Measurements from ENCODE around the gene PPFIBP1. TPM values are rescaled to one million over a fixed set of nuclear protein-coding genes. Genes with fewer than 3 reads are reported as not detected.

The PPFIBP1 gene
- total RNA-seq, 1 experiment from 2014 or later, result 1.2 TPM

DNA sequence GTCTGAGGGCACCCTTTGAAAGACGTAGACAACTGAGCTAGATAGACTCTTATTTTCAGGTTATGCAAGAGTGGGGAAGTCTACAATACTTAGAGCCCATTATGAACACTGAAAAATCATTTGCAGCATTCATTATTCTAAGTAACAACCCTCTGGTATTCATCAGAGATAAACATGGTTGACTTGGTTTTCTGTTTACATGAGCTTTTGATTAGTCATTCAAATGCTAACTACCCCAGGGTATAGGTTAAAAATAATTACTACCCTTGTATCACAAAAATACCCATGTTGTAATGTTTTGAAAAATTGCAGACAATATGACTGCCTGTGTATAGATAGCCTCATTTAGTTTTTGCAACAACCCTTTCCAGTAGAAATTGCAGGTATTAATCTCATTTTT is 78.5 kb downstream of the PPFIBP1 start:
- Histone ChIP-seq H4K20me1 (ENCODE audit: insufficient read depth, low read depth, low read length) (no peaks in the 10 kb centered on the region), H3K4me1 (ENCODE audit: low read length) (no peaks in the 10 kb centered on the region), H3K9me3 (ENCODE audit: low read length) (no peaks in the 10 kb centered on the region), H3K4me2 (ENCODE audit: low read depth, low read length, poor library complexity, severe bottlenecking) (no peak overlapping the region), H2AFZ (ENCODE audit: low read length) (no peak overlapping the region), H3K9ac (ENCODE audit: low read length) (no peak overlapping the region), H3K36me3 (ENCODE audit: insufficient read depth, low read length) (no peaks in the 10 kb centered on the region), H3K27me3 (ENCODE audit: low read length) (no peaks in the 10 kb centered on the region), H3K4me3 (ENCODE audit: low read length) (no peak overlapping the region), H3K9me2 (replicated peaks; ENCODE audit: insufficient read depth, low read length) (no peaks in the 10 kb centered on the region), H3K27ac (ENCODE audit: low read length) (no peak overlapping the region), H3K79me2 (ENCODE audit: low read length) (no peaks in the 10 kb centered on the region)
- DNase-seq, result no peak

DNA sequence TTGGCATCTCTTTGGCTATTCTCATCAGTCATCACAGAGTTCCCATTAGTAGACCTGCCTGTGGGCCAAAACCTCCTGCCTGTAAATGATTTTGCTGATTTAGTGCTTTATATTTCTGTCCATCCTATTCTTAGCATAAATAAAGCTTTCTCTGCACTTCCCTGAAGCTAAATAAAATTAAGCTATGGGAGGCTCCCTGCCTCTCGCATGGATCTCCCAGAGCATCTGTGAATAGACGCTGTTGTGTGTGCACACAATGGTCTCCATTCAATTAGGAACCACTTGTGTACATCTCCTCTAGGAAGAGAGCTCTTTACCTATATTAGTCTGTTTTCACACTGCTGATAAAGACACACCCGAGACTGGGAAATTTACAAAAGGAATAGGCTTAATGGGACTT is 80.4 kb downstream of the PPFIBP1 start:
- Histone ChIP-seq H3K4me1 (ENCODE audit: low read length) (no peaks in the 10 kb centered on the region), H3K27me3 (ENCODE audit: low read length) (no peaks in the 10 kb centered on the region), H3K79me2 (ENCODE audit: low read length) (no peaks in the 10 kb centered on the region), H4K20me1 (ENCODE audit: insufficient read depth, low read depth, low read length) (no peaks in the 10 kb centered on the region), H3K9me3 (ENCODE audit: low read length) (no peaks in the 10 kb centered on the region), H3K4me3 (ENCODE audit: low read length) (no peak overlapping the region), H3K36me3 (ENCODE audit: insufficient read depth, low read length) (no peaks in the 10 kb centered on the region), H3K9ac (ENCODE audit: low read length) (no peak overlapping the region), H2AFZ (ENCODE audit: low read length) (no peak overlapping the region), H3K9me2 (replicated peaks; ENCODE audit: insufficient read depth, low read length) (no peaks in the 10 kb centered on the region), H3K27ac (ENCODE audit: low read length) (no peak overlapping the region), H3K4me2 (ENCODE audit: low read depth, low read length, poor library complexity, severe bottlenecking) (no peak overlapping the region)
- no peak for DNase-seq

- Histone ChIP-seq H3K27me3 (ENCODE audit: low read length) (no peaks in the 10 kb centered on the region), H3K9me2 (replicated peaks; ENCODE audit: insufficient read depth, low read length) (no peaks in the 10 kb centered on the region), H4K20me1 (ENCODE audit: insufficient read depth, low read depth, low read length) (no peaks in the 10 kb centered on the region), H3K27ac (ENCODE audit: low read length) (no peak overlapping the region), H3K4me1 (ENCODE audit: low read length) (no peaks in the 10 kb centered on the region), H3K36me3 (ENCODE audit: insufficient read depth, low read length) (no peaks in the 10 kb centered on the region), H3K4me3 (ENCODE audit: low read length) (no peak overlapping the region), H3K9ac (ENCODE audit: low read length) (no peak overlapping the region), H3K79me2 (ENCODE audit: low read length) (no peaks in the 10 kb centered on the region), H3K9me3 (ENCODE audit: low read length) (no peaks in the 10 kb centered on the region), H2AFZ (ENCODE audit: low read length) (no peak overlapping the region), H3K4me2 (ENCODE audit: low read depth, low read length, poor library complexity, severe bottlenecking) (no peak overlapping the region)
- no peak for DNase-seq
Measured at GRCh38 chr12:27606986-27607385, 83.0 kb downstream of the PPFIBP1 start.

GRCh38 chr12:27607591-27607990 is 83.6 kb downstream of the PPFIBP1 start:
- H3K9ac ChIP-seq (ENCODE audit: low read length), result no peak overlapping the region
- H3K4me2 ChIP-seq (ENCODE audit: low read depth, low read length, poor library complexity, severe bottlenecking), result no peak overlapping the region
- no peaks in the 10 kb centered on the region for H3K27me3 ChIP-seq (ENCODE audit: low read length)
- H3K9me2 ChIP-seq (replicated peaks; ENCODE audit: insufficient read depth, low read length), result no peaks in the 10 kb centered on the region
- no peak overlapping the region for H3K4me3 ChIP-seq (ENCODE audit: low read length)
- no peaks in the 10 kb centered on the region for H3K79me2 ChIP-seq (ENCODE audit: low read length)
- no peaks in the 10 kb centered on the region for H3K4me1 ChIP-seq (ENCODE audit: low read length)
- no peaks in the 10 kb centered on the region for H3K36me3 ChIP-seq (ENCODE audit: insufficient read depth, low read length)
- no peaks in the 10 kb centered on the region for H4K20me1 ChIP-seq (ENCODE audit: insufficient read depth, low read depth, low read length)
- no peak for DNase-seq
- H3K27ac ChIP-seq (ENCODE audit: low read length), result no peak overlapping the region
- H3K9me3 ChIP-seq (ENCODE audit: low read length), result no peaks in the 10 kb centered on the region
- no peak overlapping the region for H2AFZ ChIP-seq (ENCODE audit: low read length)

- H3K36me3 ChIP-seq (ENCODE audit: insufficient read depth, low read length), result no peaks in the 10 kb centered on the region
- H3K27ac ChIP-seq (ENCODE audit: low read length), result no peak overlapping the region
- H3K9me3 ChIP-seq (ENCODE audit: low read length), result no peaks in the 10 kb centered on the region
- no peak overlapping the region for H2AFZ ChIP-seq (ENCODE audit: low read length)
- H4K20me1 ChIP-seq (ENCODE audit: insufficient read depth, low read depth, low read length), result no peaks in the 10 kb centered on the region
- H3K4me2 ChIP-seq (ENCODE audit: low read depth, low read length, poor library complexity, severe bottlenecking), result no peak overlapping the region
- H3K27me3 ChIP-seq (ENCODE audit: low read length), result no peaks in the 10 kb centered on the region
- no peak for DNase-seq
- no peak overlapping the region for H3K4me3 ChIP-seq (ENCODE audit: low read length)
- H3K9me2 ChIP-seq (replicated peaks; ENCODE audit: insufficient read depth, low read length), result no peaks in the 10 kb centered on the region
- H3K9ac ChIP-seq (ENCODE audit: low read length), result no peak overlapping the region
- no peaks in the 10 kb centered on the region for H3K79me2 ChIP-seq (ENCODE audit: low read length)
- no peaks in the 10 kb centered on the region for H3K4me1 ChIP-seq (ENCODE audit: low read length)
Measured at GRCh38 chr12:27608890-27609289, 84.9 kb downstream of the PPFIBP1 start.

- no peaks in the 10 kb centered on the region for H3K36me3 ChIP-seq (ENCODE audit: insufficient read depth, low read length)
- H3K4me1 ChIP-seq (ENCODE audit: low read length), result no peaks in the 10 kb centered on the region
- no peaks in the 10 kb centered on the region for H3K9me2 ChIP-seq (replicated peaks; ENCODE audit: insufficient read depth, low read length)
- H3K79me2 ChIP-seq (ENCODE audit: low read length), result no peaks in the 10 kb centered on the region
- no peak overlapping the region for H3K27ac ChIP-seq (ENCODE audit: low read length)
- no peaks in the 10 kb centered on the region for H3K9me3 ChIP-seq (ENCODE audit: low read length)
- no peak overlapping the region for H3K4me3 ChIP-seq (ENCODE audit: low read length)
- no peaks in the 10 kb centered on the region for H4K20me1 ChIP-seq (ENCODE audit: insufficient read depth, low read depth, low read length)
- no peak overlapping the region for H2AFZ ChIP-seq (ENCODE audit: low read length)
- H3K27me3 ChIP-seq (ENCODE audit: low read length), result no peaks in the 10 kb centered on the region
- DNase-seq, result no peak
- H3K9ac ChIP-seq (ENCODE audit: low read length), result no peak overlapping the region
- no peak overlapping the region for H3K4me2 ChIP-seq (ENCODE audit: low read depth, low read length, poor library complexity, severe bottlenecking)
Measured at GRCh38 chr12:27610374-27610773, 86.4 kb downstream of the PPFIBP1 start.

GRCh38 chr12:27614386-27614785 is 90.4 kb downstream of the PPFIBP1 start:
- H3K4me2 ChIP-seq (ENCODE audit: low read depth, low read length, poor library complexity, severe bottlenecking), result no peak overlapping the region
- no peak overlapping the region for H3K27ac ChIP-seq (ENCODE audit: low read length)
- H3K9me2 ChIP-seq (replicated peaks; ENCODE audit: insufficient read depth, low read length), result no peaks in the 10 kb centered on the region
- H2AFZ ChIP-seq (ENCODE audit: low read length), result no peak overlapping the region
- H3K9me3 ChIP-seq (ENCODE audit: low read length), result no peaks in the 10 kb centered on the region
- H3K4me1 ChIP-seq (ENCODE audit: low read length), result no peaks in the 10 kb centered on the region
- no peaks in the 10 kb centered on the region for H3K27me3 ChIP-seq (ENCODE audit: low read length)
- H3K9ac ChIP-seq (ENCODE audit: low read length), result no peak overlapping the region
- no peaks in the 10 kb centered on the region for H4K20me1 ChIP-seq (ENCODE audit: insufficient read depth, low read depth, low read length)
- H3K36me3 ChIP-seq (ENCODE audit: insufficient read depth, low read length), result no peaks in the 10 kb centered on the region
- no peaks in the 10 kb centered on the region for H3K79me2 ChIP-seq (ENCODE audit: low read length)
- H3K4me3 ChIP-seq (ENCODE audit: low read length), result no peak overlapping the region
- DNase-seq, result no peak

GRCh38 chr12:27614866-27615265 is 90.9 kb downstream of the PPFIBP1 start:
- Histone ChIP-seq H3K4me3 (ENCODE audit: low read length) (no peak overlapping the region), H3K36me3 (ENCODE audit: insufficient read depth, low read length) (no peaks in the 10 kb centered on the region), H3K4me1 (ENCODE audit: low read length) (no peaks in the 10 kb centered on the region), H3K9me2 (replicated peaks; ENCODE audit: insufficient read depth, low read length) (no peaks in the 10 kb centered on the region), H3K4me2 (ENCODE audit: low read depth, low read length, poor library complexity, severe bottlenecking) (no peak overlapping the region), H3K79me2 (ENCODE audit: low read length) (no peaks in the 10 kb centered on the region), H3K27me3 (ENCODE audit: low read length) (no peaks in the 10 kb centered on the region), H2AFZ (ENCODE audit: low read length) (no peak overlapping the region), H3K9ac (ENCODE audit: low read length) (no peak overlapping the region), H3K9me3 (ENCODE audit: low read length) (no peaks in the 10 kb centered on the region), H3K27ac (ENCODE audit: low read length) (no peak overlapping the region), H4K20me1 (ENCODE audit: insufficient read depth, low read depth, low read length) (no peaks in the 10 kb centered on the region)
- no peak for DNase-seq

GRCh38 chr12:27615331-27615891 is 91.4 kb downstream of the PPFIBP1 start:
- no peaks in the 10 kb centered on the region for H3K9me2 ChIP-seq (replicated peaks; ENCODE audit: insufficient read depth, low read length)
- no peak overlapping the region for H3K4me2 ChIP-seq (ENCODE audit: low read depth, low read length, poor library complexity, severe bottlenecking)
- no peaks in the 10 kb centered on the region for H3K27me3 ChIP-seq (ENCODE audit: low read length)
- H3K4me1 ChIP-seq (ENCODE audit: low read length), result no peaks in the 10 kb centered on the region
- H3K9ac ChIP-seq (ENCODE audit: low read length), result no peak overlapping the region
- H4K20me1 ChIP-seq (ENCODE audit: insufficient read depth, low read depth, low read length), result no peaks in the 10 kb centered on the region
- H3K27ac ChIP-seq (ENCODE audit: low read length), result no peak overlapping the region
- no peaks in the 10 kb centered on the region for H3K36me3 ChIP-seq (ENCODE audit: insufficient read depth, low read length)
- no peak for DNase-seq
- H2AFZ ChIP-seq (ENCODE audit: low read length), result no peak overlapping the region
- H3K9me3 ChIP-seq (ENCODE audit: low read length), result no peaks in the 10 kb centered on the region
- no peaks in the 10 kb centered on the region for H3K79me2 ChIP-seq (ENCODE audit: low read length)
- H3K4me3 ChIP-seq (ENCODE audit: low read length), result no peak overlapping the region
